ENCODE data around the gene ARL15. TPM values are rescaled to one million over a fixed set of nuclear protein-coding genes. Genes with fewer than 3 reads are reported as not detected.

ARL15 gene
- total and polyA plus RNA-seq, 2 donors (not counting 3 experiments of a cell fraction or from before 2014, with no cell fraction given) = 11.9 to 24.4 TPM

DNA sequence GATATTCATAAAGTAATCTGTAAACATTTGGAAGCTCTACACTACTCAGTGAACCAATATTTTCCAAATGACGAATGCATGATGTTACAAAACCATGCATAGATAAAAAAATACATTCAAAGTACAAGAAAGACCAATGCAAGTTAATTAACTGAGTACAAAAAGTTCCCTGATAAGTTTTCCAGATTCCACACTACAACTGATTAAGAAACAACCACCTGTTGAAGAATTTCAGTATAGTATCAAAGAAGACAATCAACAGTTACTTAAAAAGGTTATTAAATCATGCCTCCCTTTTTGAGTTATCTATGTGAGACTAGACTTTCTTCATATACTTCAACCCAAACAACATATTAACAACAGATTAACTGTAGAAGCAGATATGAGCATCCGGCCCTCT lies 192.4 kb downstream of the ARL15 start:
- no peak for TF ChIP-seq EZH2 (IDR thresholded peaks at IDR 0.05; ENCODE audit: borderline replicate concordance, low read depth, low read length, severe bottlenecking)
- no peak for TF ChIP-seq POLR2A (IDR thresholded peaks at IDR 0.05; ENCODE audit: low read depth, low read length)
- Histone ChIP-seq H3K36me3 (ENCODE audit: control insufficient read depth in 2 of 2, extremely low read depth in 1 of 2, insufficient read depth in 2 of 2, low read length in 2 of 2) (no peaks in the 10 kb centered on the region), H3K4me2 (ENCODE audit: insufficient read depth, low read length) (no peak overlapping the region), H4K20me1 (replicated peaks; ENCODE audit: control insufficient read depth, extremely low read depth, insufficient read depth, low read length) (no peaks in the 10 kb centered on the region), H3K27ac (ENCODE audit: insufficient read depth, low read depth, low read length) (no peak overlapping the region), H3K9me1 (replicated peaks; ENCODE audit: control insufficient read depth, extremely low read depth, insufficient read depth, low read length) (no peaks in the 10 kb centered on the region), H2AFZ (ENCODE audit: low read depth, low read length) (no peak overlapping the region), H3K9ac (replicated peaks; ENCODE audit: extremely low read depth, insufficient read depth, low read length) (no peak overlapping the region), H3K27me3 (ENCODE audit: control insufficient read depth in 2 of 2, insufficient read depth in 2 of 2, low read length in 2 of 2) (no peaks in the 10 kb centered on the region), H3K4me1 (ENCODE audit: control insufficient read depth, extremely low read depth, insufficient read depth, low read length) (no peaks in the 10 kb centered on the region), H3K79me2 (ENCODE audit: control insufficient read depth, insufficient read depth, low read length) (no peaks in the 10 kb centered on the region), H3K9me3 (replicated peaks; ENCODE audit: control insufficient read depth, insufficient read depth, low read length) (no peaks in the 10 kb centered on the region), H3K4me3 (replicated peaks in 1 of 3; ENCODE audit: insufficient read depth in 1 of 3, low read depth in 1 of 3, low read length in 3 of 3) (no peak overlapping the region)
- FAIRE-seq (no peak), DNase-seq (ENCODE audit: low read depth, low spot score) (no peak)
- no TSS peak for BruUV-seq (replicated peaks)
- ChIA-PET CTCF (interaction anchor here (1.9 kb wide), 1 partner anchor 10 kb away, joined by 6 read pairs; no protein-coding TSS in a partner anchor), POLR2A (no interaction called here)
- dilution Hi-C loops (cut with MboI; ENCODE audit: extremely low pct_ligation_motif_present, low sequenced_read_pairs) = no loop called here
- intact Hi-C loops (cut with micrococcal nuclease) = no loop called here

DNA sequence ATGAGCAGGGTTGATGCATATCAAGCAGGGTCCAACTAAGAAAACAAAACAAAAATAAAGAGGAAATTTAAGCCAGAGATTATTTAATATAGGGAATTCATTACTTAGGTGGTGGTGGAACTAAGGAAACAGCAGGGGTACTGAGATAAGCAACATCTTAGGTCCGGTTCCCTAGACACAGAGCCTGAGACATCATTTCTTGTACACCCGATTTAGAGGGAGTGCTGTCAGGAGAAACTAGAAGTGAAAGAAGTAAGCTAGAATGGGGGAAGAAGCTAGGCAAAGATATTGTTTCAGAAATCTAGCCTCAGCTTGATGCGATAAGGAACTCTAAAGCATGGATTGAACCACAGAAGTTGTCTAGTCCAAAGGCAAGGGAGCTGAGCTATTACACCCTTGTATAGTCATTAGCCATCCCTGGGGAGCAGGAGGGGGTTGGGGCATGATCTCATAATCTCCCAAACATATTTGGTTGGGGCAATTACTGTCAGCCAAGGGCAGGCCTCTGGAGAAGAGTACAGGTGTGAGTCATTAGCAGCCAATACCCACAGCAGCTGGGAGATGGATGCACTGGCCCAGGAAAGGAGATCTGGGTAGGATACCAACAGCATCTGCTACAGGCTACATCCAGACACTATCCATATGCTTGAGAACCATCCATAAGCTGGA lies 194.5 kb downstream of the ARL15 start:
- intact Hi-C loops (cut with micrococcal nuclease) = no loop called here
- dilution Hi-C loops (cut with MboI; ENCODE audit: extremely low pct_ligation_motif_present, low sequenced_read_pairs) = no loop called here
- Histone ChIP-seq H3K36me3 (ENCODE audit: control insufficient read depth in 2 of 2, extremely low read depth in 1 of 2, insufficient read depth in 2 of 2, low read length in 2 of 2) (no peaks in the 10 kb centered on the region), H3K9ac (replicated peaks; ENCODE audit: extremely low read depth, insufficient read depth, low read length) (no peak overlapping the region), H3K4me2 (ENCODE audit: insufficient read depth, low read length) (no peak overlapping the region), H3K27ac (ENCODE audit: insufficient read depth, low read depth, low read length) (no peak overlapping the region), H3K9me3 (replicated peaks; ENCODE audit: control insufficient read depth, insufficient read depth, low read length) (no peaks in the 10 kb centered on the region), H4K20me1 (replicated peaks; ENCODE audit: control insufficient read depth, extremely low read depth, insufficient read depth, low read length) (no peaks in the 10 kb centered on the region), H3K9me1 (replicated peaks; ENCODE audit: control insufficient read depth, extremely low read depth, insufficient read depth, low read length) (no peaks in the 10 kb centered on the region), H2AFZ (ENCODE audit: low read depth, low read length) (no peak overlapping the region), H3K4me1 (ENCODE audit: control insufficient read depth, extremely low read depth, insufficient read depth, low read length) (no peaks in the 10 kb centered on the region), H3K79me2 (ENCODE audit: control insufficient read depth, insufficient read depth, low read length) (no peaks in the 10 kb centered on the region), H3K27me3 (ENCODE audit: control insufficient read depth in 2 of 2, insufficient read depth in 2 of 2, low read length in 2 of 2) (no peaks in the 10 kb centered on the region), H3K4me3 (replicated peaks in 1 of 3; ENCODE audit: insufficient read depth in 1 of 3, low read depth in 1 of 3, low read length in 3 of 3) (no peak overlapping the region)
- DNase-seq (ENCODE audit: low read depth, low spot score) = peak; percentile 21
- no TSS peak for BruUV-seq (replicated peaks)
- TF ChIP-seq POLR2AphosphoS5 (IDR thresholded peaks at IDR 0.05; ENCODE audit: insufficient read depth, low read depth, low read length) = no peak
- TF ChIP-seq MYC (IDR thresholded peaks at IDR 0.05; ENCODE audit: low read depth, low read length) = no peak
- TF ChIP-seq, protein P1, sequence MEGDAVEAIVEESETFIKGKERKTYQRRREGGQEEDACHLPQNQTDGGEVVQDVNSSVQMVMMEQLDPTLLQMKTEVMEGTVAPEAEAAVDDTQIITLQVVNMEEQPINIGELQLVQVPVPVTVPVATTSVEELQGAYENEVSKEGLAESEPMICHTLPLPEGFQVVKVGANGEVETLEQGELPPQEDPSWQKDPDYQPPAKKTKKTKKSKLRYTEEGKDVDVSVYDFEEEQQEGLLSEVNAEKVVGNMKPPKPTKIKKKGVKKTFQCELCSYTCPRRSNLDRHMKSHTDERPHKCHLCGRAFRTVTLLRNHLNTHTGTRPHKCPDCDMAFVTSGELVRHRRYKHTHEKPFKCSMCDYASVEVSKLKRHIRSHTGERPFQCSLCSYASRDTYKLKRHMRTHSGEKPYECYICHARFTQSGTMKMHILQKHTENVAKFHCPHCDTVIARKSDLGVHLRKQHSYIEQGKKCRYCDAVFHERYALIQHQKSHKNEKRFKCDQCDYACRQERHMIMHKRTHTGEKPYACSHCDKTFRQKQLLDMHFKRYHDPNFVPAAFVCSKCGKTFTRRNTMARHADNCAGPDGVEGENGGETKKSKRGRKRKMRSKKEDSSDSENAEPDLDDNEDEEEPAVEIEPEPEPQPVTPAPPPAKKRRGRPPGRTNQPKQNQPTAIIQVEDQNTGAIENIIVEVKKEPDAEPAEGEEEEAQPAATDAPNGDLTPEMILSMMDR (IDR thresholded peaks at IDR 0.05; ENCODE audit: extremely low read depth in 1 of 2, insufficient read depth in 1 of 2, low read depth in 1 of 2, low read length in 2 of 2) = no peak
- TF ChIP-seq, protein P2, sequence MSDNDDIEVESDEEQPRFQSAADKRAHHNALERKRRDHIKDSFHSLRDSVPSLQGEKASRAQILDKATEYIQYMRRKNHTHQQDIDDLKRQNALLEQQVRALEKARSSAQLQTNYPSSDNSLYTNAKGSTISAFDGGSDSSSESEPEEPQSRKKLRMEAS (IDR thresholded peaks at IDR 0.05; ENCODE audit: insufficient read depth, insufficient read length) = no peak
- TF ChIP-seq EZH2 (IDR thresholded peaks at IDR 0.05; ENCODE audit: borderline replicate concordance, low read depth, low read length, severe bottlenecking) = no peak
- TF ChIP-seq POLR2A (IDR thresholded peaks at IDR 0.05; ENCODE audit: low read depth, low read length) = no peak
- no peak for TF ChIP-seq FOS (IDR thresholded peaks at IDR 0.05; ENCODE audit: borderline replicate concordance, insufficient read depth, low read length)
- no peak for TF ChIP-seq JUN (IDR thresholded peaks at IDR 0.05; ENCODE audit: borderline replicate concordance, insufficient read depth, insufficient read length, low read depth)
- TF ChIP-seq GATA2 (IDR thresholded peaks at IDR 0.05; ENCODE audit: insufficient read depth, insufficient read length, low read depth, low read length) = no peak
- ChIA-PET POLR2A (no interaction called here), CTCF (interaction anchor here (0.7 kb wide), 1 partner anchor 16 kb away, joined by 3 read pairs; no protein-coding TSS in a partner anchor)
- FAIRE-seq = no peak

Measured in endothelial cell of umbilical vein (primary cell).